Measurements from ENCODE around the gene FOLH1. TPM values are rescaled to one million over a fixed set of nuclear protein-coding genes. Genes with fewer than 3 reads are reported as not detected.
"Not testable (repeated sequence)": the region's sequence is repeated elsewhere in the genome, so short reads cannot be mapped to it uniquely, and the experiment has no call there.

Gene FOLH1
- total RNA-seq, 1 donor from 2014 or later, result under 0.01 TPM

GRCh38 chr11:49177936-49178335 lies 30.5 kb downstream of the FOLH1 start:
- DNase-seq (ENCODE audit: low read depth in 2 of 2), result not testable (repeated sequence)

GRCh38 chr11:49175378-49175777 lies 33.0 kb downstream of the FOLH1 start:
- DNase-seq (ENCODE audit: low read depth in 2 of 2), result not testable (repeated sequence)

GRCh38 chr11:49174691-49175366 lies 33.6 kb downstream of the FOLH1 start:
- not testable (repeated sequence) for DNase-seq (ENCODE audit: low read depth in 2 of 2)

GRCh38 chr11:49171613-49172012 lies 36.8 kb downstream of the FOLH1 start:
- not testable (repeated sequence) for DNase-seq (ENCODE audit: low read depth in 2 of 2)

GRCh38 chr11:49169579-49169978 lies 38.8 kb downstream of the FOLH1 start:
- not testable (repeated sequence) for DNase-seq (ENCODE audit: low read depth in 2 of 2)

- not testable (repeated sequence) for DNase-seq (ENCODE audit: low read depth in 2 of 2)
Observed at GRCh38 chr11:49168992-49169391, 39.4 kb downstream of the FOLH1 start.

- DNase-seq (ENCODE audit: low read depth in 2 of 2), result no peak
Observed at GRCh38 chr11:49151211-49151610, 57.2 kb downstream of the FOLH1 start.

- not testable (repeated sequence) for DNase-seq (ENCODE audit: low read depth in 2 of 2)
Observed at GRCh38 chr11:49102356-49102755, 106.0 kb downstream of the FOLH1 start.

Other genes starting within 250 kb of the FOLH1 start
- gene TRIM51G, start 224.7 kb downstream of the FOLH1 start, total RNA-seq, result not detected in 2 replicates
- gene TRIM49B, start 179.8 kb downstream of the FOLH1 start, total RNA-seq, result not detected in 2 replicates
- gene TRIM64C, start 149.5 kb downstream of the FOLH1 start, total RNA-seq, result not detected in 2 replicates

Data from dermis microvascular lymphatic vessel endothelial cell (primary cell).